ENCODE results near the gene ANTKMT. TPM values are rescaled to one million over a fixed set of nuclear protein-coding genes. Genes with fewer than 3 reads are reported as not detected.

ANTKMT gene
- total and polyA plus RNA-seq, 2 of the 8 experiments (the other 6 are each of a cell fraction or from before 2014, with no cell fraction given): 26.5 to 26.6 TPM

- 98% methylated on average over 15 of the region's 15 CpGs; no CpG with 5 or more reads in 1 of the 2 experiments for WGBS, 2 experiments (ENCODE audit: extremely low coverage in 1 of 2, insufficient coverage in 1 of 2, insufficient read length in 1 of 2, insufficient replicate concordance in 2 of 2, low coverage in 1 of 2, low lambda C conversion rate in 2 of 2, missing lambda C conversion rate in 1 of 2)
- H2BK12ac ChIP-seq (ENCODE audit: low read depth, low read length): no peak overlapping the region
- no peak overlapping the region for H3K9ac ChIP-seq (replicated peaks in 1 of 4; ENCODE audit: extremely low read depth in 1 of 4, low read depth in 3 of 4, low read length in 3 of 4)
Measured at GRCh38 chr16:741986-742629, 21.2 kb downstream of the ANTKMT start.

More at GRCh38 chr16:741986-742629, 21.2 kb downstream of the ANTKMT start:
- Histone ChIP-seq H2AK5ac (ENCODE audit: low read depth, low read length) (peak overlapping the region; percentile 86; the same call in 1 of the 2 replicates), H3K4me1 (replicated peaks in 1 of 4; ENCODE audit: control insufficient read depth in 3 of 4, insufficient read depth in 4 of 4, low read length in 3 of 4) (peaks cover 0 to 9% (median 4%) of the 10 kb centered on the region in 4 experiments; a peak in 5 of 7 replicates), H2BK15ac (ENCODE audit: low read length) (peak overlapping the region; percentile 46; the same call in 1 of the 2 replicates), H3K4ac (replicated peaks; ENCODE audit: insufficient read length, low read depth, low read length) (no peak overlapping the region), H3K14ac (ENCODE audit: insufficient read length) (no peak overlapping the region), H4K5ac (ENCODE audit: insufficient read length, low read depth, low read length) (no peak overlapping the region), H4K91ac (replicated peaks; ENCODE audit: insufficient read length, low read length) (peak overlapping the region; percentile 40), H2BK120ac (replicated peaks; ENCODE audit: low read depth, low read length) (no peak overlapping the region), H3K27me3 (replicated peaks in 1 of 4; ENCODE audit: control insufficient read depth in 3 of 4, extremely low read depth in 1 of 4, insufficient read depth in 3 of 4, low read length in 3 of 4) (no peaks in the 10 kb centered on the region), H2BK20ac (ENCODE audit: low read length) (no peak overlapping the region), H3K56ac (replicated peaks; ENCODE audit: insufficient read length, low read depth, low read length) (no peak overlapping the region), H3K4me2 (ENCODE audit: insufficient read depth in 1 of 2, low read depth in 2 of 2, low read length in 2 of 2) (no peak overlapping the region; a peak in 1 of 4 replicates), H3K79me2 (ENCODE audit: control insufficient read depth in 1 of 2, insufficient read depth in 2 of 2, low read length in 2 of 2) (no peaks in the 10 kb centered on the region), H3K79me1 (ENCODE audit: low read depth, low read length) (no peaks in the 10 kb centered on the region), H3K4me3 (ENCODE audit: extremely low read depth in 1 of 4, insufficient read depth in 2 of 4, low read depth in 3 of 4, low read length in 4 of 4) (no peak overlapping the region), H3K23ac (ENCODE audit: insufficient read length) (no peak overlapping the region), H3K36me3 (ENCODE audit: control insufficient read depth in 2 of 4, insufficient read depth in 4 of 4, low read length in 3 of 4) (0 out of 8 replicates have a peak, but pooled peaks cover 0 to under 1% (median 0%) of the 10 kb centered on the region in 4 experiments), H3K23me2 (ENCODE audit: low read depth, low read length) (peaks cover 7% of the 10 kb centered on the region; the same call in 1 of the 2 replicates), H2AFZ (ENCODE audit: low read length) (no peak overlapping the region), H3K18ac (ENCODE audit: extremely low read depth, low read length) (no peak overlapping the region), H4K8ac (ENCODE audit: extremely low read depth, insufficient read depth, low read length) (no peak overlapping the region), H3K9me3 (ENCODE audit: insufficient read depth in 2 of 2, low read depth in 1 of 2, low read length in 1 of 2) (no peaks in the 10 kb centered on the region), H3K27ac (ENCODE audit: low read depth, low read length) (no peak overlapping the region), H4K20me1 (replicated peaks in 1 of 2; ENCODE audit: control insufficient read depth in 1 of 2, insufficient read depth in 2 of 2, low read length in 2 of 2) (no peaks in the 10 kb centered on the region), H2BK5ac (ENCODE audit: low read depth, low read length) (no peak overlapping the region)
- DNase-seq (ENCODE audit: low read depth in 1 of 2, low spot score in 2 of 2) (no peak), FAIRE-seq (no peak)
- POLR2A ChIA-PET (ENCODE audit: partially characterized antibody): interaction anchor here (1.2 to 6.3 kb wide), 6 partner anchors 12 to 42 kb away, joined by 3 to 39 read pairs (median 14); partner anchors contain the start of genes ANTKMT, CCDC78 and MSLN
- CTCF ChIA-PET (ENCODE audit: partially characterized antibody): interaction anchor here (0.8 to 35.8 kb wide), 9 partner anchors 8 to 85 kb away, joined by 4 to 977 read pairs (median 12); partner anchors contain the start of genes ANTKMT, CCDC78, CHTF18 and FBXL16
- TF ChIP-seq E2F6 (IDR thresholded peaks at IDR 0.05): no peak
- no peak for TF ChIP-seq ASH2L (IDR thresholded peaks at IDR 0.05; ENCODE audit: low read length)
- no peak for TF ChIP-seq GABPA (IDR thresholded peaks at IDR 0.05; ENCODE audit: borderline replicate concordance, insufficient read depth, low read length)
